T1000 (cell line): ENCODE results near the gene C1RL.
"Not testable (repeated sequence)": the region's sequence is repeated elsewhere in the genome, so short reads cannot be mapped to it uniquely, and the experiment has no call there.

ENCODE experiments used
- DNase-seq: peaks from one replicate; lab custom pipeline; 2025; ENCODE audit warnings: mixed read lengths; lab: John Stamatoyannopoulos, UW

C1RL gene

GRCh38 chr12:7114008-7114407 is 5.0 kb upstream of the C1RL start:
- no peak for DNase-seq

GRCh38 chr12:7113389-7113871 is 4.4 kb upstream of the C1RL start:
- DNase-seq: no peak

- DNase-seq: no peak
Observed at GRCh38 chr12:7112041-7112440, 3.0 kb upstream of the C1RL start.

GRCh38 chr12:7110661-7111060 is 1.6 kb upstream of the C1RL start:
- no peak for DNase-seq

- DNase-seq: no peak
Observed at GRCh38 chr12:7109572-7109920, 532 bp upstream of the C1RL start.

GRCh38 chr12:7108003-7108795 is 815 bp downstream of the C1RL start:
- DNase-seq: peak; percentile 39

- no peak for DNase-seq
Observed at GRCh38 chr12:7107636-7108002, 1.4 kb downstream of the C1RL start.

GRCh38 chr12:7107181-7107580 is 1.8 kb downstream of the C1RL start:
- DNase-seq: not testable (repeated sequence)

GRCh38 chr12:7106082-7106481 is 2.9 kb downstream of the C1RL start:
- no peak for DNase-seq

GRCh38 chr12:7103837-7104584 is 5.0 kb downstream of the C1RL start:
- no peak for DNase-seq

- DNase-seq: no peak
Observed at GRCh38 chr12:7102582-7102981, 6.4 kb downstream of the C1RL start.

- DNase-seq: no peak
Observed at GRCh38 chr12:7101694-7102131, 7.3 kb downstream of the C1RL start.

- no peak for DNase-seq
Observed at GRCh38 chr12:7101047-7101693, 7.8 kb downstream of the C1RL start.

GRCh38 chr12:7100239-7100638 is 8.8 kb downstream of the C1RL start:
- no peak for DNase-seq

GRCh38 chr12:7099290-7099996 is 9.6 kb downstream of the C1RL start:
- DNase-seq: no peak

GRCh38 chr12:7096979-7097378 is 12.0 kb downstream of the C1RL start:
- DNase-seq: no peak

GRCh38 chr12:7096006-7096932 is 12.7 kb downstream of the C1RL start:
- no peak for DNase-seq

GRCh38 chr12:7093892-7094291 is 15.1 kb downstream of the C1RL start:
- no peak for DNase-seq

- DNase-seq: no peak
Observed at GRCh38 chr12:7093486-7093885, 15.5 kb downstream of the C1RL start.

GRCh38 chr12:7092986-7093460 is 16.0 kb downstream of the C1RL start:
- no peak for DNase-seq
